T47D (cell line): ENCODE measurements around the gene HEATR1.

Experiments
- DNase-seq, 2 experiments: peaks; one replicate each; pipeline versions ENCODE4 v3.0.0 to v3.0.0-alpha.2; 2011 to 2012; ENCODE audit warnings: low read depth in 1 of 2, low spot score in 1 of 2
- JUND ChIP-seq: IDR thresholded peaks from 2 replicates; pipeline ENCODE4 v1.6.1; 2012; ENCODE audit warnings: low read depth
- in situ Hi-C: cut with HindIII; loops from 2 replicates; pipeline ENCODE4 v1.10.0; 2016; ENCODE audit warnings: low sequenced_read_pairs, low pct_unique_long_range_greater_than_20kb

Gene HEATR1

DNA sequence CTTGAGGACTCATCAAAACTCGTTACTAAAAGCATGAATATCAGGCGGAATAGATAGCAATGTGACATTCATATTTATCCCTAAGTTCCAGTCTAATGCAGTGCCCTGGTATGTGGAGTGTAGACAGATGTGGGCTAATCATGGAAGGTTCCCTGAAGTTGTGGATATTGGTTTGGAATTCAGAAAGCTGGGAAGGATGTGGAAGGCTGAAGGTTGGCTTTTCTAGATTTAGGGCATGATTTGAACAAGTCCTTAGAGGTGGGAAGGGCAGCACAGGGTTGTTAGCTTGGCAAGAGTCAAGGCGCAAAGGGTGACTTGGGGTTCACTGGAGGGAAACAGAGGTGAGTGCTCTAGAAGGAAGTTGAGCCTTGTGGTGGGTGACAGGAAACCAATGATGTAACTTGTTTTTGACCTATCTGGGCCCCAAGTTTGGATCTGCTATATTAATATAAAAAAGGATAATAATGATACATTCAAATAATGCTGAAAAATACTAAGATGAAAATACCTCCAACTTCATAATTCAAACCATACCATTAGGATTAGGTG, 58.6 kb downstream of the HEATR1 start:
- no peak for DNase-seq
- no peak for TF ChIP-seq JUND
- in situ Hi-C loops, result no loop called here

DNA sequence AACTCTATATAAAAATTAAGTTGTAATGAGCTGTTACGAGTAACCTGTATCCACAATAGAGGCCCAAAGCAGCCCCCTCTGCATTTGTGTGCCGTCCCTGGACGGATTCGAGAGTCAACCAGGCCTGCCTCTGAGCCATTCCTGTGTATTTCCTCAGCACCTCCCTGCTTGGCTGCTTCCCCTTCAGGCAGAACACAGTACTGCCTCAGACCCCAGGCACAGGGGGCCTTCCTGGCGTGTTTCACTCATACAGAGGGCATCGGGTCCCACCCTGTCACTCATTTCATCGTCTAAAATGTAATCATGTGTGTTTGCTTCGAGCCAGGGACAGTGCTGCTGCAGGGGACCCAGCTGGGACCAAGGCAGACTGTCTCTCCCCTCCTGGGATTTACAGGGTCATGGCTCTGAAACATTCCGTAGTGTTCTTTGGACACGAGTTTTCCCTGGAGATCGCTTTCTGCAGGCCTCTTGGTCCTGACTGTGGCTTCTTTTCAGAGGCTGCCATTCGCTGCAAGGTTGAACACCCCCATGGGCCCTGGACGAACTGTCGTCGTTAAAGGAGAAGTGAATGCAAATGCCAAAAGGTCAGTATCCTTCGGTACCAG, 61.1 kb downstream of the HEATR1 start:
- in situ Hi-C loops, result no loop called here
- no peak for DNase-seq
- TF ChIP-seq JUND, result no peak

DNA sequence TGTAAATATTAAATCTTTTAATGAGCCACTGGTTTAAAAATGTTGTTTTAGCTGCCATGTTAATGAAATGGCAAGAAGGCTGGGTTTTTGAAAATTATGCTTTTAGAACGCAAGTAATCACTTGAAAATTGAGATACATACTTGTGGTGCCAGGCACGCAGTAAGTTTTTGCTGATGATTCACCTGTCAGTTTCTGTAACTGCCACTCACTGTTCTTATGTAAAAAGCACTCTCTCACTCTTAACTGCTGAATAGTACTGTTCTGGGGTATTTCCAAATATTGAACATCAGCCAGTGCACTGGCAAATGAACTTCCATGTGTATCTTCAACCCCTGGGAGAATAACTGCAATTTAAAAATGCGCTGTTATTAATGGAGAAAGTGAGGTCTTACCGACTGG, 62.6 kb downstream of the HEATR1 start:
- no peak for TF ChIP-seq JUND
- in situ Hi-C loops, result no loop called here
- no peak for DNase-seq

DNA sequence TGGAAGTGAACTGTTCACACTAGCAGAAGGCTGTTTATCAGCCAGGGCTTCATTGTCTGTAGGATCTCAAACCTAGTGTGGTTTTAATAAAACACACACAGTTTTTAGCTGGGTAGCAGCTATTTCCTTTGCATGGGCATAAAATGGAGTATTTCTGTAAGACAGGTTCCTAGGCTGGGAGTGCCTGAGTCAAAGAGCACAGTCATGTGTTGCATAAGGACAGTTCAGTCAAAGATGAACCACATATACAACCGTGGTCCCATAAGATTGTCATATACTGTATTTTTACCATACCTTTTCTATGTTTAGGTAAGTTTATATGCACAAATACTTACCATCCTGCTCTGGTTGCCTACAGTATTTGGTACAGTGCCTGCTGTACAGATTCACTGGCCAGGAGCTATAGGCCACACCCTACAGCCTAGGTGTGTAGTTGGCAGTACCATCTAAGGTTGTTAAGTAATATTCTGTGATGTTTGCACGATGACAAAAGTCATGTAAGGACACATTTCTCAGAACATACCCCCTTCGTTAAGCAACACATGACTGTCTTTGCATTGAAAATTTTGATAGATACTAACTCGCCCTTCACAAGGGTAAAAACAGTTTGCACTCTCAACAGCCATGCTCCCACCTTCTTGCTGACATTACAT, 63.4 kb downstream of the HEATR1 start:
- DNase-seq, result no peak
- in situ Hi-C loops, result no loop called here
- no peak for TF ChIP-seq JUND

DNA sequence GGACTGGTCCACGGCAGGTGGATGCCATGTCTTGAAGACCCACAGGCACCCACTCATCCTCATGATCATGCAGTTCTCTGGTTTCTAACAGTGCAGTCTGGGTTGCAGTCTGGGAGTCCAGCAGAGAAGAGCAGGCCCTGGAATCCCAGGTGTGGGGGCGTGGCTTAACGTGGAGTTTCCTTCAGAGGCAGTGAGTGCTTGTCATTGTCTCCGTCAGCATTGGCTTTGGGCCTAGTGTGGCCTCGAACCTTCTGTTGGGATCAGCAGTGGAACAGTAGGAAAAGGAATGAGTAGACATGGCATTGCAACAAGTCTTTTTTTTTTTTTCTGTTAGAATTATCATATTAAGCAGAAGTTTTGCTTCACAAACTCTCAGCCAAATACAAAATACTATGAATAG, 67.8 kb downstream of the HEATR1 start:
- TF ChIP-seq JUND, result no peak
- peak in 1 of 2 experiments; percentile 30 for DNase-seq
- in situ Hi-C loops, result no loop called here

DNA sequence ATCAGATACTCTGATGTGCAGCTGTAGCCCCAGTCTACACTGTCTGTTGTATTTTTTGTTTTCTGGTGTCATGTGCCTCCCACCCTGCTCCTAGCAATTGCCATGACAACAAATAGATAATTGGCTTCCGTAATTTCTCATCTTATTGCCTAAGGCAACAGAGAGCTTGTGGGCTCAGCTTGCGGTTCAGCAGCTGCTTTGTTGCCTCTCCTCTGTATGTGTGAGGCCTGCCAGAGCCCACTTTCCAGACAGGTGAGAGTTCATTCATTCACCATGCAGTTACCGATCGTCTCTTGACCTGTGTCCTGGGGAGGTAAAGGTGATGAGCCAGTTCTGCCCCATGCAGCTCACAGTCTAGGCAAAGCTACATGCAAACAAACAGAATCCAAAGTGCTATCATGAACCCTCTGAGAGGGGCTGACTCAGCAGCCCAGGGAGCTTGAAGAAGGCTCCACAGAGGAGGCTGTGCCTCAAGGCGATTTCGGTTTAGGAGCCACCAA, 68.6 kb downstream of the HEATR1 start:
- no peak for DNase-seq
- in situ Hi-C loops, result no loop called here
- no peak for TF ChIP-seq JUND

DNA sequence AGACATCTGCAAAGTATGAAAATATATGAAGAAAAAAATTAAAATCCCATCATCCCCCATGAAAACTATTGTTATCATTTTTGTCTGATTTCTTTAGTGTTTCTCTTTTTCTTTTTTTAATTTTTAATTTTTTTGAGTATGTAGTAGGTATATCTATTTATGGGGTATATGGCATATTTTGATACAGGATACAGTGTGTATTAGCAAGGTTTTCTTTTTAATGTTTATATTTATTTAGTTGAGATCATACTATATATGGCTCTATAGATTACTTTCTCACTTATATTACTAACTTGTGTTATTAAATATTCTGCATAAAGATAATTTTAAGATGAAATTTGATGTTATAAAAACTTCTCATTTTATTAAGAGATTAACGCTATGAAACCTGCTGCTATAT, 69.1 kb downstream of the HEATR1 start:
- no peak for TF ChIP-seq JUND
- in situ Hi-C loops, result no loop called here

DNA sequence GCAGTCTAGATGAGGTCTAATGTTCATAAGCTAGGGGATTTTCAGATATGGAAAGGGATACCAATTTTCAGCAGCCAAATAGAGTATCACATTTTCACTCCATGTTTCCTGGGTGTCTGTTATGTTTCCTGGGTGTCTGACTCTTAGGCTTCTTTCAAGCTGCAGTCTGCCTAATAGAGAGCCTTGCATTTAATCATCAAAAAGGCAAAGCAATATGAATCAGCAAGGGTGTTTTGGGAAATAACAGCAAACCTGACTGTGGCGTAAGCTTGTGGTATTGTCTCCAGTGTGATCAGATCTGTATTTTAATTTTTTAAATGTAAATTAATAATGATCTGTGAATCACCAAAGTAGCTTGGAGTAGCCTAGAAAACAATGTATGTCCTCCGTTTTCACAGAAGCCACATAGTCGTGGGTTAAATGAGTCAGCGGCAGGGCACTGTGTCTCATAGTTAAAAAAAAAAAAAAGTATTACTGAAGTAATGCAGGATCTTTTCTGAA, 70.1 kb downstream of the HEATR1 start:
- TF ChIP-seq JUND, result no peak
- DNase-seq, result no peak
- in situ Hi-C loops, result no loop called here

More for the DNA sequence above, 69.1 kb downstream of the HEATR1 start:
- DNase-seq, result no peak

DNA sequence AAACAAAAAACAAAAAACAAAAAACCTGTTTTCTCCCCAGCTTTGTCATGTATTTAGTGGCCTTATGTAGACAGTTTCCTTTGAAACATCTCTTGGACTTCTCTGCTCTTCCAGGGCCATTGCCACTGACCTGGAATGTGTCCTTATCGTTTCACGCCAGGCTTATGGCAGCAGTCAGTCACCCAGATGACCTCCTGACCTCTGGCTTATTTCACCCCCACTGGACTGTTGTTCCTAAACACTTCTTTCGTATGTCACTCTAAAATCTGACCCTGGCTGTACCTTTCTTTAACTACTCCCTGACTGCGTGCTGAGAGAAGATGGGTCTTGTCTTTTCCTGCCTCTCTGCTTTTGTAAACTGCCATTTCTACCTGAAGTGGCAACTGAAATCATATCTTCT, 71.5 kb downstream of the HEATR1 start:
- in situ Hi-C loops, result no loop called here
- TF ChIP-seq JUND, result no peak
- DNase-seq, result no peak

DNA sequence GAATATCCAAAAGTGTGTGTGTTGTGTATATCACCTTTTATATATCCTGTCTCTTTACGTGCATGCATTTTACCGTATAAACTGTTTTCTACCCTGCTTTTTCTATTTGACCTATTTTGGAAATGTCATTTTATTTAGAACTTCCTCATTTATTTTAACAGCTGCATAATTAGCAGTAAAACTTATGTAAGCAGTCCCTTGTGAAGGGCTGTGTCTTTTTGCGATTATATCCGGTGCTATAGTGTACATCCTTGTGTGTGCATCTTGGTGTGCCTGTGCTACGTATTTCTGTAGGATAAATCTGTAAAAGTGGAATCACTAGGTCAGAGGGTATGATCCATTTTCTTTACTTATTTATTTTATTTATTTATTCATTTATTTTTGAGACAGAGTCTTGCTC, 73.4 kb downstream of the HEATR1 start:
- no peak for TF ChIP-seq JUND
- in situ Hi-C loops, result no loop called here
- no peak for DNase-seq

DNA sequence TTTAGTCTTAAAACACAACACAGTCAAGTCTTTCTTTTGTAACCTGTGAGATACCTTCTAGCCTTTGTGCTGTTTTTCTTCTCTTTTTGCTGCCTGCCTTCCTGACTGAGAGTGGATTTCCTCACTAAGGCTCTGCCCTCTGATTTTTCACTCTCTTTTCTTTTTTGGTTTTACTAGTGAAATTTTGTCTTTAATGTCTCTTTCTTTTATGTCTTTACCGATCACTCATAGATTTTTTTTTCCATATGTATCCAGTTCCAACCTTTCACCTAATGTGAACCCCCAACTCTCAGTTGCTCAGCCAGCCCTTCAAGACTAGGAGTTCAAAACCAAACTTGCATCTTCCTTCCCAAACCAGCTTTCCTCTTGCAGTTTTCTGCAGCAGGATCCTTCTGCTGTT, 74.0 kb downstream of the HEATR1 start:
- TF ChIP-seq JUND, result no peak
- DNase-seq, result no peak
- in situ Hi-C loops, result no loop called here

DNA sequence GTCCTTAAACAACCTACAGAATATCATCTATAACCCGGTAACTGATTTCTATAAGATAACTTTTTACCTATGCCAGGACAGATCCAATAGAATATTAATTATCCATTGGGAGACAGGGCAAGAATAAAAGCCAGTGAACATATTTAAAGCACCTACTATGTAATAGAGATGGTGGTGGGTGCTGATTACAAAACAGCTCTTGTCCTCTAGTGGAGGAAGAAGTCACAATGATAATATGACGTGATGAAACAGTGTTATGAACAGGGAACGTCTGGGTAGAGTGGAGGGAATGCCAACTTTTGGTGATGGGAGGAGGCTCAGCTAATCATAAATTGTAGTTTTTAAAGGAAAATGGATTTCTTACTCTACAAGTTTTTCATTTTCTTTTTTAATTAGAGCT, 78.2 kb downstream of the HEATR1 start:
- in situ Hi-C loops, result no loop called here
- DNase-seq, result no peak

DNA sequence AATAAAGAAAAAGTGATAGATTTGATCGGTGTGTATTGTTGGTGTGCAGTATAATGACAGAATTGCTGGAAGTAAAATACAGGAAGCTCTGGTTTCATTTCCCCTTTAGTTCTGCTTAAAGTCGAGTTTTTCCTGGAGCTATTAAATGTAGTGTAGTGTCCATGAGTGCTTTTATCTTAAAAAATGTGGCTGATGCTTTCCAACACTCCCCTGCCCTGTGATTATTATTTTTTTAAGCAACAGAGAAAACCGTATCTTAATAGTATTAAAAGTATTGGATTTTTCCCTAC, 79.5 kb downstream of the HEATR1 start:
- no peak for DNase-seq
- in situ Hi-C loops, result no loop called here
- no peak for TF ChIP-seq JUND

More for the DNA sequence above, 78.2 kb downstream of the HEATR1 start:
- no peak for TF ChIP-seq JUND
